Subcutaneous adipose tissue (tissue), 4 donors: ENCODE results near the gene POMGNT2. TPM values are rescaled to one million over a fixed set of nuclear protein-coding genes. Genes with fewer than 3 reads are reported as not detected.

ENCODE experiments used
- total RNA-seq, 4 donors: library from RNA; depleted of rRNA; stranded (reverse); fragments of >200 nt; gene quantifications; one replicate each; pipeline ENCODE4 v1.1.0, GENCODE V29; 2016
- TF ChIP-seq, protein P1 (sequence below): fragments of 450-650 bp; IDR thresholded peaks from one replicate; pipeline ENCODE4 v1.5.1; 2016; ENCODE audit warnings: low read depth, mild to moderate bottlenecking, control low read depth, antibody characterized with exemption, moderate library complexity

POMGNT2 gene
- total RNA-seq, 4 donors from 2014 or later, result 6.8 to 16.3 (median 11.6) TPM

DNA sequence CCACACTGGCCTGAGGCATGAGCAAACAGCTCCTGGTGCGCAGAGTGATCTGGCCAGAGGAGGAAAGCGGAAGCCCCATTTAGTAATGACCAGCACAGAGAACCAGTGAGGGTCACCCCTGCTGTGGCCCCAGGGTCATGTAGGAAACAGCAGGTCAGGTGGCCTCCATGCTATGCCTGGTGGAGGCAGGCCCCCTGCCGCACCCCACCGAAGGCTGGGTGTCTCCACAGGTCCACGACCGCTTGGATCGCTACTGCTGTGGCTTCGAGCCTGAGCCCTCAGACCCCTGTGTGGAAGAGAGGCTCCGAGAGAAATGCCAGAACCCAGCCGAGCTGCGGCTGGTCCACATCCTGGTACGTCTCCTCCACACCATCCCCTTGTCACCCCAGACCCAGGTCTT lies 52.6 kb downstream of the POMGNT2 start:
- TF ChIP-seq, protein P1, sequence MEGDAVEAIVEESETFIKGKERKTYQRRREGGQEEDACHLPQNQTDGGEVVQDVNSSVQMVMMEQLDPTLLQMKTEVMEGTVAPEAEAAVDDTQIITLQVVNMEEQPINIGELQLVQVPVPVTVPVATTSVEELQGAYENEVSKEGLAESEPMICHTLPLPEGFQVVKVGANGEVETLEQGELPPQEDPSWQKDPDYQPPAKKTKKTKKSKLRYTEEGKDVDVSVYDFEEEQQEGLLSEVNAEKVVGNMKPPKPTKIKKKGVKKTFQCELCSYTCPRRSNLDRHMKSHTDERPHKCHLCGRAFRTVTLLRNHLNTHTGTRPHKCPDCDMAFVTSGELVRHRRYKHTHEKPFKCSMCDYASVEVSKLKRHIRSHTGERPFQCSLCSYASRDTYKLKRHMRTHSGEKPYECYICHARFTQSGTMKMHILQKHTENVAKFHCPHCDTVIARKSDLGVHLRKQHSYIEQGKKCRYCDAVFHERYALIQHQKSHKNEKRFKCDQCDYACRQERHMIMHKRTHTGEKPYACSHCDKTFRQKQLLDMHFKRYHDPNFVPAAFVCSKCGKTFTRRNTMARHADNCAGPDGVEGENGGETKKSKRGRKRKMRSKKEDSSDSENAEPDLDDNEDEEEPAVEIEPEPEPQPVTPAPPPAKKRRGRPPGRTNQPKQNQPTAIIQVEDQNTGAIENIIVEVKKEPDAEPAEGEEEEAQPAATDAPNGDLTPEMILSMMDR, result no peak

DNA sequence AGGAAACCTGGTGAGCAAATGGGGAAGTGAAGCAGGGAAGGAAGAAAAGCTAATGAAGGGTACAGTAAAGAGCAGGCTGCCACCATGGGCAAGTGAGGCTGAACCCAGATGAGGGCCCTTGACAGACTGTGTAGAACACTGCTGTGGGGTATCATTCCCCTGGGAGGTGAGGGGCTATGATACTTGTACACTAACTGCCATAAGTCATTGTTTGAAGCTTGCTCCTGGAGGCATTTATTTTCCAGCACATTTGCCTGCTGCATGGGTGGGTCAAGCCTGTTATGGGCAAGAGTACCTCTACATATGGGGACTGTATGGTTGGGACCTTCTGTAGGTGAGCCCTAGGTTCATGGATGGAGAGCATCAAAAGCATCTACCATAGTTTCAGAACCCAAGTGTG lies 57.4 kb downstream of the POMGNT2 start:
- TF ChIP-seq, protein P1, result no peak

DNA sequence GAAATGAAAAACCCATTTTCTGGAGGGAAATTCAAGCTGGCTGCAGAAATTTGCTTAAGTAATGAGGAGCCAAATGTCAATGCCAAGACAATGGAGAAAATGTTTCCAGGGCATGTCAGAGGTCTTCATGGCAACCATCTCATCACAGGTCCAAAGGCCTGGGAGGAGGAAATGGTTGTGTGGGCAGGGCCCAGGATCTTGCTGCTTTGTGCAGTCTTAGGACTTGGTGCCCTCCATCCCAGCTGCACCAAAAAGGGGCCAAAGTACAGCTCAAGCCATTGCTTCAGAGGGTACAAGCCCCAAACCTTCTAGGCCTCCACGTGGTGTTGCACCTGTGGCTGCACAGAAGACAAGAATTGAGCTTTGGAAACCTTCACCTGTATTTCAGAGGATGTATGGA lies 59.3 kb downstream of the POMGNT2 start:
- TF ChIP-seq, protein P1, result no peak

DNA sequence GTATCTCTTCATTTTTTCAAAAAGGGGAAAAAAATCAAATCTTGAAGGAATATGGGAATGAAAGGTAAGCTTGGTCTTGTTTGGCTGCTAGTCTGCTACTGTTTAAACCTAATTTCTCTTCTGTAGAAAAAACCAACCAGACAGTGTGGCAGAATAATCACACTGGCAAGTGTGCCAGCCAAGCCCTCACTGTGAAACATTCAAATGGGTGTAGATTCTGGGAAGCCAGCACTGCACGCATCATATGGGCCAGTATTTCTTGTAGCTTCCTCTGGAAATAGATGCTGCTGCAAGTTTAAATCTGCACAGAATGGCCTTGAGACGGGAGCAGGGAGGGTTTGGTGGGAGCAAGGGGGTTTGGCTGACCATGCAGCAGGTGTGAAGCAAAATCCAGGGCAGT lies 62.1 kb downstream of the POMGNT2 start:
- TF ChIP-seq, protein P1, result no peak

DNA sequence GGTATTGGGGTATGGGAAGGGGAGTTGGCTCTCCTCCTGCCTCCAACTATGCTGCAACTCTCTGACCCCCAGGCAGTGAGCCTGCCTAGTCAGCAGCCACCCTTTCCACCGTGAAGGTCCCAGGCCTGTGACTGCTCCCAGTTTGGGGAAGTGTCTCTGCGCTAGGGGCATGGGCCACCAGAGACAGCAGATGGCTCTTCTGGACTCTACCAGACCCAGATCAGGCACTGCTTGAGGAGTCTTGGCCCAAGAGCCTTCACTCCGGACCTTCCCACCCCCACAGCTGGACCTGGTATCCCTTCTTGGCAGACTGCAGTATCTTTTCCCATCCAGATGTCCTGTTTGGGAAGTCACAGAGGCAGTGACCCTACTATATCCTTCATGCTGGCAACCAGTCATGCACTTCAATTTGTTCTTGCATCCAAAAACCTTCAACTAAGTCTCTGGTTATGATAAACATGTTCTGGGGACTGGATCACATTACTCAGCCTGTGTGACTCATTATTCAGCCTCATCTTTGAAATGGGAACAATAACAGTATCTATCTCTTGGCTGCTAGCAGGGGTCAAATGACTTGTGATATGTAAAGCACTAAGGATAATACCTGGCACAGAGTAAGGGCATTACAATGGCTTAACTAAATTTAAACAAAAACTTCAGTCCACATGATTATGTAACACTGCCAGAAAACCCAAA lies 62.7 kb downstream of the POMGNT2 start:
- TF ChIP-seq, protein P1, result no peak

DNA sequence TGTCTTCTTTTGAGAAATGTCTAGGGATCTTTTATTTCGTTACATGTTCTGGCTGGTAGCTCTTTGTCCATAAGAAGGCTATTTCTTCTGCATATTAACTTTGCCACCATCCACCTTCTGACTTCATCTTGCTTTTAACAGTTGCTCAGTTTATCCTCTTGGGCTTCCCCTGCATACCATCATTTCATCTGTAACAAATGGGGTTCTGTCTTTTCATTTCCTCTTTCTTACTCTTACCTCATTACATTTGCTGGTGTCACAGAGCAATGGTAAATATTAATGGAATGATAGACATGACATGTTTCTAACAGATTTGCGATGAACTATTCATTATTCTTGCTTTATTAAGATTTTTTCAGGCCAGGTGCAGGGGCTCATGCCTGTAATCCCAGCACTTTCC lies 64.4 kb downstream of the POMGNT2 start:
- TF ChIP-seq, protein P1, result no peak

DNA sequence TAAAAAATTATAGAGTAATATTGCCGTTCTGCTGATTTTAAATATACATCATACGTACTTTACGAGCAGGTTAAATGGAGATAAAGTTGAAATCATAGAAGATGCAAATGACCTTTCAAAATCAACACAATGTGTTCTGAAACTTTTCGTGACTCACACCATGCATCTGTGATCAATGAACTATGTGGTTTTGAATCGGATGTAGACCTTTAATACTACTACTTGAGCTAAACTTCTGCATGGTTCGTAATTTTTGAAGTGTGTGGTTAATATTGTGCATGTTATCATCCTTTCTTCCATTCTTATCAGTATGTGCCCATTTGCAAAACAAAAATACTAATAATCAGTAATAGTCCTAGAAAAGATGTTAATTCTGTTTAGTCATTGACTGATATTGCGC lies 67.9 kb downstream of the POMGNT2 start:
- TF ChIP-seq, protein P1, result no peak
